ENCODE data around the gene LACTB. TPM values are rescaled to one million over a fixed set of nuclear protein-coding genes. Genes with fewer than 3 reads are reported as not detected.

LACTB gene
- total RNA-seq, 2 donors from 2014 or later: 13.3 to 14.9 TPM

DNA sequence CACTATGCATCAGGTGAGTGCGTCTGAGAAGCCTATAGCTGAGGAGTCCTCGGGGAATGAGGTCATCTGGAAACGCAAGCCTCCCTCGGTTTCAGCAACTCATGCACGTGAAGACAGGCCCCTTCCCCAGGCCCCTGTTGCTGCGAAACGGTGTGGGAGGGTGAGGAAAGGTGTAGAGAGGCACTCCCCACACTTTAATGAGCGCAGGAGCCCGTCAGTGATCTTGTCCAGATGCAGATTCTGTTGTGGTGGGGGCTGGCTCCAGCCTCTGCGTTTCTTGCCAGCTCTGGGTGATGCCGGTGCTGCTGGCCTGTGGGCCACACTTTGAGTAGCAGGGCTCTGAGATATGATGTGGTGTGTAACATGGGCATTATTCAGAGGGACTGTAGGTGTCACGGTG is 38.6 kb upstream of the LACTB start:
- peak overlapping the region; percentile 87 for H3K27ac Mint-ChIP-seq
- H3K4me1 Mint-ChIP-seq: peaks cover 61% of the 10 kb centered on the region
- no peaks in the 10 kb centered on the region for H3K27me3 Mint-ChIP-seq (ENCODE audit: insufficient read depth)
- H3K9ac ChIP-seq (ENCODE audit: extremely low read depth, low read length, poor library complexity, severe bottlenecking): no peak overlapping the region
- no peaks in the 10 kb centered on the region for H3K9me3 Mint-ChIP-seq
- no peak overlapping the region for H3K27ac ChIP-seq (ENCODE audit: low read depth, low read length)
- peak; percentile 71 for DNase-seq
- 86 to 92% methylated on average over 5 to 12 of the region's 12 CpGs for WGBS, 2 experiments (ENCODE audit: insufficient coverage in 1 of 2, insufficient read length in 1 of 2)
- TF ChIP-seq, protein P1, sequence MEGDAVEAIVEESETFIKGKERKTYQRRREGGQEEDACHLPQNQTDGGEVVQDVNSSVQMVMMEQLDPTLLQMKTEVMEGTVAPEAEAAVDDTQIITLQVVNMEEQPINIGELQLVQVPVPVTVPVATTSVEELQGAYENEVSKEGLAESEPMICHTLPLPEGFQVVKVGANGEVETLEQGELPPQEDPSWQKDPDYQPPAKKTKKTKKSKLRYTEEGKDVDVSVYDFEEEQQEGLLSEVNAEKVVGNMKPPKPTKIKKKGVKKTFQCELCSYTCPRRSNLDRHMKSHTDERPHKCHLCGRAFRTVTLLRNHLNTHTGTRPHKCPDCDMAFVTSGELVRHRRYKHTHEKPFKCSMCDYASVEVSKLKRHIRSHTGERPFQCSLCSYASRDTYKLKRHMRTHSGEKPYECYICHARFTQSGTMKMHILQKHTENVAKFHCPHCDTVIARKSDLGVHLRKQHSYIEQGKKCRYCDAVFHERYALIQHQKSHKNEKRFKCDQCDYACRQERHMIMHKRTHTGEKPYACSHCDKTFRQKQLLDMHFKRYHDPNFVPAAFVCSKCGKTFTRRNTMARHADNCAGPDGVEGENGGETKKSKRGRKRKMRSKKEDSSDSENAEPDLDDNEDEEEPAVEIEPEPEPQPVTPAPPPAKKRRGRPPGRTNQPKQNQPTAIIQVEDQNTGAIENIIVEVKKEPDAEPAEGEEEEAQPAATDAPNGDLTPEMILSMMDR (conservative IDR thresholded peaks at IDR 0.05): no peak
- no peaks in the 10 kb centered on the region for H3K36me3 Mint-ChIP-seq (ENCODE audit: low read depth)
- H3K4me3 Mint-ChIP-seq: no peak overlapping the region
- no peaks in the 10 kb centered on the region for H3K36me3 ChIP-seq (ENCODE audit: control insufficient read depth, insufficient read depth, low read length)
- no peaks in the 10 kb centered on the region for H3K9me3 ChIP-seq (ENCODE audit: control insufficient read depth, low read length)
- no peaks in the 10 kb centered on the region for H3K27me3 ChIP-seq (ENCODE audit: control insufficient read depth, insufficient read depth, low read length, poor library complexity, severe bottlenecking)
- no peak overlapping the region for H3K4me3 ChIP-seq (ENCODE audit: low read length)
- H3K4me1 ChIP-seq (ENCODE audit: control insufficient read depth, insufficient read depth, low read length): peaks cover 18% of the 10 kb centered on the region

DNA sequence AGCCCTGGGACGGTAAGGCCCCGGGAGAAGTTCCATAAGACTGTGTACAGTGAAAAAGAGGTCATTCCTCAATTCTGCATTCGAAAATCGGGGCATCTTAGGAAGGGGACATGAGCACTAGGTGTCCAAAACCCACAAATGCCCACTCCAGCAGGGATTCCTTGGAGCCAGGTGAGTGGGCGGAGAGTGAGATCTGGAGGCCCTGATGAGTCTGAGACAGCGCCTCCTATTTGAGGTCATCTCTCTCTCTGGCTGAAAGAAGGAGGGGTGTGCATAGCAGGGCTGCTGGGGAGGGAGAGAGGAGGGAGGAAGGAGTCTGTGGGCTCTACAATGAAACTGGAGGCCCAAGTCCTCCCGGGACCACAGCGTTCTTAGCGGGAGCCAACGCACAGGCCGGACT is 38.1 kb upstream of the LACTB start:
- H3K4me3 ChIP-seq (ENCODE audit: low read length): no peak overlapping the region
- H3K36me3 ChIP-seq (ENCODE audit: control insufficient read depth, insufficient read depth, low read length): no peaks in the 10 kb centered on the region
- no peaks in the 10 kb centered on the region for H3K9me3 Mint-ChIP-seq
- H3K4me3 Mint-ChIP-seq: no peak overlapping the region
- peaks cover 17% of the 10 kb centered on the region for H3K4me1 ChIP-seq (ENCODE audit: control insufficient read depth, insufficient read depth, low read length)
- H3K36me3 Mint-ChIP-seq (ENCODE audit: low read depth): no peaks in the 10 kb centered on the region
- 91 to 93% methylated on average over 8 to 11 of the region's 11 CpGs for WGBS, 2 experiments (ENCODE audit: insufficient coverage in 1 of 2, insufficient read length in 1 of 2)
- TF ChIP-seq, protein P1 (conservative IDR thresholded peaks at IDR 0.05): no peak
- no peaks in the 10 kb centered on the region for H3K27me3 ChIP-seq (ENCODE audit: control insufficient read depth, insufficient read depth, low read length, poor library complexity, severe bottlenecking)
- H3K9me3 ChIP-seq (ENCODE audit: control insufficient read depth, low read length): no peaks in the 10 kb centered on the region
- no peaks in the 10 kb centered on the region for H3K27me3 Mint-ChIP-seq (ENCODE audit: insufficient read depth)
- peak; percentile 74 for DNase-seq
- no peak overlapping the region for H3K27ac ChIP-seq (ENCODE audit: low read depth, low read length)
- peak overlapping the region; percentile 87 for H3K27ac Mint-ChIP-seq
- peaks cover 56% of the 10 kb centered on the region for H3K4me1 Mint-ChIP-seq
- no peak overlapping the region for H3K9ac ChIP-seq (ENCODE audit: extremely low read depth, low read length, poor library complexity, severe bottlenecking)

DNA sequence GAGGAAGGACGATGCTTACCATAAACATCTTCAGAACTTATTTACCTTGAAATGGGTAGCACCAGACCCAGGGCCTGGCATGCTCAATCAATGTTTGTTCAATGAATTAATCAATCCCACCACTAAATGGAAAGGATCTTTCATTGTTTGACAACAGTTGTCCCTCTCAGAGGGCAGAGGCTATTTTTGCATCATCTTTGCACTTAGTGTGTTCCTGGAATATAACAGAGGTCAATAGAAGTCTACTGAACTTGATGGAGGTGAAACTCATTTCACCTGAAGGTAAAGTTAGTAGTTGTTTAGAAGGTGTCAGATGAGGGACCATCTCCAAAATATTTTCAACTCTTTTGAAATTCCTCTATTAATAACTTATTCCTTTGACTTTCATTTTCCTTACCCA is 36.9 kb upstream of the LACTB start:
- Mint-ChIP-seq H3K4me3 (no peak overlapping the region), H3K27me3 (ENCODE audit: insufficient read depth) (no peaks in the 10 kb centered on the region), H3K36me3 (ENCODE audit: low read depth) (no peaks in the 10 kb centered on the region), H3K27ac (no peak overlapping the region), H3K9me3 (no peaks in the 10 kb centered on the region), H3K4me1 (peaks cover 58% of the 10 kb centered on the region)
- H3K36me3 ChIP-seq (ENCODE audit: control insufficient read depth, insufficient read depth, low read length): no peaks in the 10 kb centered on the region
- WGBS, 2 experiments (ENCODE audit: insufficient coverage in 1 of 2, insufficient read length in 1 of 2): 88% methylated on average over 1 of the region's 1 CpG; no CpG with 5 or more reads in 1 of the 2 experiments
- no peaks in the 10 kb centered on the region for H3K27me3 ChIP-seq (ENCODE audit: control insufficient read depth, insufficient read depth, low read length, poor library complexity, severe bottlenecking)
- peaks cover 14% of the 10 kb centered on the region for H3K4me1 ChIP-seq (ENCODE audit: control insufficient read depth, insufficient read depth, low read length)
- no peak overlapping the region for H3K4me3 ChIP-seq (ENCODE audit: low read length)
- TF ChIP-seq, protein P1 (conservative IDR thresholded peaks at IDR 0.05): no peak
- no peak for DNase-seq
- no peaks in the 10 kb centered on the region for H3K9me3 ChIP-seq (ENCODE audit: control insufficient read depth, low read length)
- H3K9ac ChIP-seq (ENCODE audit: extremely low read depth, low read length, poor library complexity, severe bottlenecking): no peak overlapping the region
- H3K27ac ChIP-seq (ENCODE audit: low read depth, low read length): no peak overlapping the region
